A673 (cell line): ENCODE data around the gene ADCY6.

Source experiments
- CTCF ChIP-seq: fragments of 300-800, 200-600 bp; sonication (generic); conservative IDR thresholded peaks from 2 replicates; pipeline ENCODE4 v1.5.1; 2017; ENCODE audit warnings: low read depth, mild to moderate bottlenecking, antibody characterized with exemption, low read length, moderate library complexity, mixed read lengths
- EZH2 ChIP-seq: fragments of 200-600 bp; sonication (generic); IDR thresholded peaks from 2 replicates; pipeline ENCODE4 v1.6.1; 2017; ENCODE audit warnings: borderline replicate concordance, low read depth, mild to moderate bottlenecking, mixed read lengths, antibody characterized with exemption, low read length; ENCODE audit not compliant: poor library complexity, severe bottlenecking

GRCh38 chr12:48739618-48740269 is 49.1 kb downstream of the ADCY6 start:
- TF ChIP-seq CTCF (no peak), EZH2 (no peak)
